Stimulated activated memory B cell treated with anti-CD40 and anti-IgM and Interleukin-4, amounts not matched to agents 10 μg/mL and 1 μg/mL and 100 μg/mL, for 72 hours (primary cell): ENCODE measurements around the gene ADAM10.
"Not testable (repeated sequence)": the region's sequence is repeated elsewhere in the genome, so short reads cannot be mapped to it uniquely, and the experiment has no call there.

Experiments used
- ATAC-seq: fragments of 150-1000 bp; cut with Tn5 transposase; 2 replicates; pipeline ENCODE4 v1.10.0; 2021
- H3K27ac Mint-ChIP-seq: one replicate; pipeline ENCODE4 v1.8.0; 2022; ENCODE audit warnings: mild to moderate bottlenecking, mixed read lengths
- H3K27me3 Mint-ChIP-seq: one replicate; pipeline ENCODE4 v1.8.0; 2022; ENCODE audit warnings: mixed read lengths
- H3K36me3 Mint-ChIP-seq: one replicate; pipeline ENCODE4 v1.8.0; 2022; ENCODE audit warnings: mixed read lengths
- H3K4me1 Mint-ChIP-seq: one replicate; pipeline ENCODE4 v1.8.0; 2022; ENCODE audit warnings: mixed read lengths
- H3K4me3 Mint-ChIP-seq: one replicate; pipeline ENCODE4 v1.8.0; 2022; ENCODE audit warnings: mild to moderate bottlenecking, moderate library complexity, mixed read lengths
- H3K9me3 Mint-ChIP-seq: one replicate; pipeline ENCODE4 v1.8.0; 2022; ENCODE audit warnings: mixed read lengths

The ADAM10 gene

DNA sequence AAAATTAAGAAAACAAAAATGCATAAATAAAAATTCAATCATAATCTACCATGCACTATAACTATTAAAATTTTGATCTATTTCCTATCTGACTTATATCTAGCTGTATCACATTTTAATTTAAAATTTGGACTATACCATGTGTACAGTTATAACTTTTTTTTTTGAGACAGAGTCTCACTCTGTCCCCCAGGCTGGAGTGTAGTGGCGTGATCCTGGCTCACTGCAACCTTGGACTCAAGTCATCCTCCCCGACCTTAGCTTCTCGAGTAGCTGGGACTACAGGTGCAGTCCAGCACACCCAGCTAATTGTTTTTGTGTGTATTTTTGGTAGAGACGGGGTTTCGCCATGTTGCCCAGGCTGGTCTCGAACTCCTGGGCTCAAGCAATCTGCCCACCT, 119.9 kb downstream of the ADAM10 start:
- Mint-ChIP-seq H3K9me3 (no peaks in the 10 kb centered on the region), H3K27me3 (no peaks in the 10 kb centered on the region), H3K4me1 (peaks cover 29% of the 10 kb centered on the region), H3K36me3 (peaks cover 57% of the 10 kb centered on the region), H3K27ac (peak overlapping the region; percentile 48), H3K4me3 (no peak overlapping the region)
- no peak for ATAC-seq

DNA sequence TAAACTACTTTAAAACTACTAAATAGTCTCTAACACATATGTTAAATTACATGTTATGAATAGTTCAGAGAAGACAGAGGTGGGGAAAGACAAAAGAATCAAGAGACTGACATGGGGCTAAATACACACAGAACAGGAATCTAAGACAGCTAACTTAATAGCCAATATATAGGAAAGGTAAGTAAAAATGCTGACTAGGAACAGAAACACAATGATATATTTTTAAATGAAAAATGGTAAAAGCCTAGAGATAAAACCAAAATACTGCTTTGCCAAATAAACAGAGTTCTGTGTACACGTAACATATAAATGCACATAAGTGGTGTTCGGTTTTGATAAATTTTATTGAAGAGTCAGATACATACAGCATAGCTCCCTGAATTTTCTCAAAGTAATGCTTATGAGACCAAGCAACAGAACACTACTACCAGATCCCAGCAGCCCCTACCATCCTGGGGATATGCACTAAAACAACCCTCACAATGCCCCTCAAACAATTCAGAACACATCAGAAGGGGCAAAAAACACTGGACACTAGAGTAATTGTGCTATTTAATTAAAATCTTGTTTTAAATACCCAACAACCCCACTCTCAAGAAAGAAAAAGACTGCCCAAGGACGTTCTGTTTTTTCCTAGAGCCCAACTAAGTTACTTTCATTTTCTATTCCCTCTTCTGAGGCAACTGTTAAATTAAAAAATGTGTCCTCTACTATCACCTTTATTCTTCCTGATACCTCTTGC, 121.1 kb downstream of the ADAM10 start:
- Mint-ChIP-seq H3K9me3 (peaks cover 3% of the 10 kb centered on the region), H3K27me3 (no peaks in the 10 kb centered on the region), H3K27ac (peak overlapping the region; percentile 83), H3K4me3 (peak overlapping the region; percentile 59), H3K4me1 (peaks cover 29% of the 10 kb centered on the region), H3K36me3 (peaks cover 54% of the 10 kb centered on the region)
- no peak for ATAC-seq

DNA sequence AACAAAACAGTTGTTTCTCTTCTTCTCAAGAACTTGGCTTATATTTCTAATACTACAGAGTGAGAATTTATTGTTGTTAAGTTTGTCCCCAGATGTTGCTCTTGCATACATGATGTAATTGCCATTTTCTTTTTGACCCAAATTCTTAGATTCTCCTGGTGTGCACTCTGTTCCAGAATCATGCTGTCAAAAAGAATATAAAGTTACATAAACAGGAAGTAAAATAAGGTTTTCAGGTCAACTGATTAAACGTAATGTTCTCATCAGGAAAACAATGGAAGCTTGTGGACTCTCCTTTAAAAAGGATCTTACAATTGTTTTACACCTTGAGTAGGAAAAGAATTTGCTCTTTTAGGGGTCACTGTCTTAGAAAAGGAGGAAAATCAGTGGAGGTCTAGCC, 121.8 kb downstream of the ADAM10 start:
- Mint-ChIP-seq H3K4me1 (peaks cover 29% of the 10 kb centered on the region), H3K27me3 (no peaks in the 10 kb centered on the region), H3K27ac (peak overlapping the region; percentile 83), H3K4me3 (no peak overlapping the region), H3K9me3 (peaks cover 3% of the 10 kb centered on the region), H3K36me3 (peaks cover 60% of the 10 kb centered on the region)
- ATAC-seq, result no peak

DNA sequence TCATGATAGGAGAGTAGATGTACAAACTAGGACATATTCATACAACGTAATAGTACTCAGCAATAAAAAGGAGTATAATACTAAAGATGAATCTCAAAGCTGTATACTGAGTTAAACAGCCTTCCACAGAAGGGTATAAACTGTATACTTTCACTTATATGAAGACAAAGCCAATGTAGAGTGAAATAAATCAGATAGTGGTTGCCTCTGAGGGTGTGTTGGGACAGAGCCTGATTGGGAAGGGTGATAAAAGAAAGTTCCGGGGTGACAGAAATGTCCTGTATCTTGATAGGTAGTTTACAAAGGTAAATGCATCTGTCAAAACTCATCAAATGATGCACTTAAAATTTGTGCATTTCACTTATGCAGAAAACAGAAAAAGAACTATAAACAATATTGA, 122.5 kb downstream of the ADAM10 start:
- Mint-ChIP-seq H3K36me3 (peaks cover 60% of the 10 kb centered on the region), H3K9me3 (peaks cover 3% of the 10 kb centered on the region), H3K27ac (peak overlapping the region; percentile 83), H3K4me3 (no peak overlapping the region), H3K4me1 (peaks cover 29% of the 10 kb centered on the region), H3K27me3 (no peaks in the 10 kb centered on the region)
- no peak for ATAC-seq

DNA sequence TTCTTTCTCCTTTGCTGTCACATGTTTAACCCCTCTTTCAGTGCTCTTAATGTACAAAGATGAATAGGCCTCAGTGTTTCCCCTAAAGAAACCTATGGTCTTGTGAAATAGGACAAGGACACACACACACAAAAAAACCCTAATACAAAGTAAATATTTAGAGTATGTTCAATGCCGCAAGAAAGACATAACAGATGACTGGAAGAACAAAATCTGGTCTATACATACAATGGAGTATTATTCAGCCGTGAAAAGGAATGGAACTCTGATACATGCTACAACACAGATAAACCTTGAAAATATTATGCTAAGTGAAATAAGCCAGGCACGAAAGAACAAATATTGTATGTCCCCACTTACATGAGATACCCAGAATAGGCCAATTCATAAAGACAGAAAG, 123.1 kb downstream of the ADAM10 start:
- no peaks in the 10 kb centered on the region for H3K27me3 Mint-ChIP-seq

DNA sequence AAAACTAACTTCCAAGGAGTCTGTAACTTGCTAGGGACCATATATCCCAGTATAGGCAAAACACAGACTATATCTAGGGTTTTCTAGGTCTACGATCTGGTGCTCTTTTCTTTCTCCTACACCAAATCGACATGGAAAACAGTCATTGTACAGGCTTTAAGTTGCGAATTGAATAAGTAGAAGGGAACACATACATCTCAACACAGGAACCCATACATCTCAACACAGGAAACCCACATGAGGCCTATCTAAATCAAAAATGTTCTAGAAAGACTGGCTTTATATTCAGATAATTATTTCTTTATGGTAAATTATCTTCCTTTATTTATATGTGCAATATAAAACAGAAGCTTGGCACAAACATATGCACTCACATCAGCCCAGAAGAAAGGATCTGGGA, 126.6 kb downstream of the ADAM10 start:
- no peak overlapping the region for H3K27ac Mint-ChIP-seq
- H3K4me3 Mint-ChIP-seq, result no peak overlapping the region
- H3K4me1 Mint-ChIP-seq, result peaks cover 9% of the 10 kb centered on the region
- peaks cover 71% of the 10 kb centered on the region for H3K36me3 Mint-ChIP-seq
- H3K27me3 Mint-ChIP-seq, result no peaks in the 10 kb centered on the region
- peaks cover 6% of the 10 kb centered on the region for H3K9me3 Mint-ChIP-seq
- no peak for ATAC-seq

More for the DNA sequence above, 123.1 kb downstream of the ADAM10 start:
- ATAC-seq, result no peak
- Mint-ChIP-seq H3K27ac (no peak overlapping the region), H3K4me3 (no peak overlapping the region), H3K36me3 (peaks cover 60% of the 10 kb centered on the region), H3K9me3 (peaks cover 3% of the 10 kb centered on the region), H3K4me1 (peaks cover 29% of the 10 kb centered on the region)

DNA sequence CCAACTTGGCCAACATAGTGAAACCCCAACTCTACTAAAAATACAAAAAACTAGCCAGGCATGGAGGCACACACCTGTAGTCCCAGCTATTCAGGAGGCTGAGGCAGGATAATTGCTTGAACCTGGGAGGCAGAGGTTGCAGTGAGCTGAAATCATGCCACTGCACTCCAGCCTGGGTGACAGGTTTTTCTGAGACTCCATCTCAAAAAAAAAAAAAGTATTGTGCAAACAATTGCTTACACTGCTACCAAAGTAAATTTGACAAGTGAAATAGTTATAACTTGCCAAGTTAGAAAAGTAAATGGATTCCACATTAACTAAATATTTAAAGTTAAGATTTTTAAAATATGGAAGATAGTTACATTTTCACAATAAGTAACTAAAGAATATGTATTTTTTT, 129.2 kb downstream of the ADAM10 start:
- H3K4me1 Mint-ChIP-seq, H3K27me3 Mint-ChIP-seq, H3K4me3 Mint-ChIP-seq, ATAC-seq, H3K27ac Mint-ChIP-seq: not testable (repeated sequence)
- H3K36me3 Mint-ChIP-seq, result peaks cover 71% of the 10 kb centered on the region
- peaks cover 11% of the 10 kb centered on the region for H3K9me3 Mint-ChIP-seq

DNA sequence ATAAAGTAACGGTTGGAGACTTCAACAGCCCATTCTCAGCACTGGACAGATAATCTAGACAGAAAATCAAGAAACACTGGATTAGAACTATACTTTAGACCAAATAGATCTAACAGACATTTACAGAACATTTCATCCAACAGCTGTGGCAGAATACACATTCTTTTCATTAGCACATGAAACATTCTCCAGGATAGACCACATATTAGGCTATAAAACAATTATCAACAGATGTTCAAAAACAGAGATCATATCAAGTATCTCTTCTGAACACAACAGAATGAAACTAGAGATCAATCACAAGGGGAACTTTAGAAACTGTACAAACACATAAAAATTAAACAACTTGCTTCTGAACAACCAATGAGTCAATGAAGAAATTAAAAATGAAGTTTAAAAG, 133.3 kb downstream of the ADAM10 start:
- Mint-ChIP-seq H3K4me3 (no peak overlapping the region), H3K27ac (no peak overlapping the region), H3K36me3 (peaks cover 84% of the 10 kb centered on the region), H3K4me1 (no peaks in the 10 kb centered on the region), H3K9me3 (peaks cover 19% of the 10 kb centered on the region), H3K27me3 (no peaks in the 10 kb centered on the region)
- no peak for ATAC-seq

DNA sequence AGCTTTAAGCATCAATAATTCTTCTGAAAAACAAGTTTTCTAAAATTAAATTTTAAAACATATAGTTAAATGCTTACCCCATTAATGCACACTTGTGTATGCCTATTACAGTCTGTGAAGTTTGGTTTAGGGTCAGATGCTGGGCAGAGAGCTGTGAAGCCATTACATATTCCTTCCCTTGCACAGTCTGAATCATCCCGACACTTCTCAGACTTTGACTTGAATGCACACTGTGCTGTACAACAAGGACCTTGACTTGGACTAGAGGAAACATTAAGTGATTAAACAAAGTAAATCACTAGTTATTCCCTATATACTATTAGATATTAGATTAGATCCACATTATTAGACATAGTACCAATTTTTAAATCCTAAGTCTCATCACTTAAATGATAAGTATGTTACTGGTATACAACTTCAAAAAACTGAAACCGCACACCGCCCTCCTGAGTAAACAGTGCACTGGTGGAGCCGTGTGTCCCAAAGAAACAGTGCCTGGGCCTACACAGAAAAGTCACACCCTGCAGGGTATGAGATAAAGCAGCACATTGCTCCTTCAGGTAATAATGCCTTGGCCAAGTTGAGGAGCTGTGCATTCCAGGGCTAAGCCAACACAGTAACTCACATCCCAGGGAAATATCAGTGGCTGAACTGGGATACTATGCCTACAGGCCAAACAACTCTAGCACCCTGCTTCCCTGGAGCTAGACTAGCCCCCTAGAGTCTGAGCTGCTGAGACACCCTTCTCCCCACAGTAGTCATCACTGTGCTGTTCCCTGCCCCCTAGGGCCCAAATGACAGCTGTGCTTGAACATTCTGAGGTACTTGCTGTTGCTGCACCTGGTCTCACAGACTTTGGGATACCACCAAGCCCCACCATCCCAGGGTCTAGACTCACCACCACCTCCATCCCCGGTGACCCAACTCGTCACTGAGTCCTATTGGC, 137.5 kb downstream of the ADAM10 start:
- Mint-ChIP-seq H3K27me3 (no peaks in the 10 kb centered on the region), H3K4me1 (no peaks in the 10 kb centered on the region), H3K36me3 (peaks cover 66% of the 10 kb centered on the region), H3K4me3 (no peak overlapping the region), H3K9me3 (peaks cover 15% of the 10 kb centered on the region), H3K27ac (no peak overlapping the region)
- ATAC-seq, result no peak

DNA sequence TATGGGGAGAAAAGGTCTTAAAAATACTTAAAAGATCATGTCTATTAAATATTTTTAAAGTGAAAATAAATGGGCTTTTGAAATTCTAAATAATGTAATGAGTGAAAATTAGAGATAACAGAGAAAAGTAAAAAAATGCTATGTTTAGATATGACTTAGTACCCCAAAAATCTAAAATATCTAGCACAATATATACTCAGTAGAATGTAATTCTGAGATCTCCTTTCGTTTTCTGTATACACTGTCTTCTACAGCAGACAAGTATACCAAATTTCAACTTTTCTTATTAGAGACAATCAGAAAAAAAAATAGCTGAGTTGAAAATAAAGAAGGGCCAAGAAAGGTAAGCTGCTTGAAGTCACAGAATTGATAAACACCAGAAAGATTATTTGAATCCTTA, 140.8 kb downstream of the ADAM10 start:
- H3K4me1 Mint-ChIP-seq, result no peaks in the 10 kb centered on the region
- H3K27me3 Mint-ChIP-seq, result no peaks in the 10 kb centered on the region
- no peak overlapping the region for H3K4me3 Mint-ChIP-seq
- no peak overlapping the region for H3K27ac Mint-ChIP-seq
- H3K36me3 Mint-ChIP-seq, result peaks cover 51% of the 10 kb centered on the region
- H3K9me3 Mint-ChIP-seq, result peaks cover 2% of the 10 kb centered on the region
- no peak for ATAC-seq

DNA sequence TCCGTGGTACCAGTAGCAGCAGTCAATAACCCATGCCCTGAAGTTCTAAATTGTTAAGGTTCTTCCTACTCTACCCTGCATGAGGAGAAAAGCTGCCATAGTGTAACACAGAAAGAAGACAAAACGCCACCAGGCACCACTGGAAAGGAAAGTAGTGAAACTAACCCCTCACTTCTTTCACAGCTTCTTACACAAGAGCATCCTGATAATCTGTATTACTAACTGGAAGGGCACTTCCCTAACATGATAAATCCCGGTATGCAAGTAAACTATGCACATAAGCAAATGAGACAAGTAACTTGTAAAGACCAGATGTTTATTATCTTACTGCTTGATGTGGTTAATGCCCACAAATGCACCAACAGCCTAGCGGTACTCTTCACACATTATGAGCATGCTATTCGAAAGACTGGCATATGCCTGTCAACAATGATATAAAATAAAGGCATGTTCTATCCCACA, 141.3 kb downstream of the ADAM10 start:
- no peaks in the 10 kb centered on the region for H3K9me3 Mint-ChIP-seq
- no peak overlapping the region for H3K4me3 Mint-ChIP-seq
- H3K27me3 Mint-ChIP-seq, result no peaks in the 10 kb centered on the region
- H3K27ac Mint-ChIP-seq, result no peak overlapping the region
- no peak for ATAC-seq
- H3K4me1 Mint-ChIP-seq, result no peaks in the 10 kb centered on the region
- peaks cover 51% of the 10 kb centered on the region for H3K36me3 Mint-ChIP-seq

DNA sequence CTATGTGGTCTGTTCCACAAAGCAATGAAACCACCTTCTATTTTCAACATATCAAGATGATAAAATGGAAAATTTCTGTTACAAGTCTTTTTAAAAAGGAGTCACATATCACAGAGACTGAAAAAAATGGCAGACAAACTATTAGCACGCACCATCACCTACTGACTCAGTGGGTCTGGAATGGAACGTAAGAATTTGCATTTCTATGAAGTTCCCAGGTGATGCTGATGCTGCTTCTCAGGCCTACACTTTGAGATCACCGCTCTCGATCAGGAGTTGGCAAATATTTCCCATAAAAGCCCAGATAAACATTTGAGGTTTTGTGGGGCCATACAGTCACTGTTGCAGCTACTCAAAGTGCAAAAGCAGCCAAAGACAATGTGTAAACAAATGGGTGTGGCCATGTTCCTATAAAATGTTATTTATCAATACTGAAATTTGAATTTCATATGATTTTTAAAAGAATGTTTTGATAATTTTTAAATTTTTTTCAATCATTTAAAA, 142.9 kb downstream of the ADAM10 start:
- Mint-ChIP-seq H3K27ac (no peak overlapping the region), H3K36me3 (peaks cover 49% of the 10 kb centered on the region)
- ATAC-seq, result no peak

DNA sequence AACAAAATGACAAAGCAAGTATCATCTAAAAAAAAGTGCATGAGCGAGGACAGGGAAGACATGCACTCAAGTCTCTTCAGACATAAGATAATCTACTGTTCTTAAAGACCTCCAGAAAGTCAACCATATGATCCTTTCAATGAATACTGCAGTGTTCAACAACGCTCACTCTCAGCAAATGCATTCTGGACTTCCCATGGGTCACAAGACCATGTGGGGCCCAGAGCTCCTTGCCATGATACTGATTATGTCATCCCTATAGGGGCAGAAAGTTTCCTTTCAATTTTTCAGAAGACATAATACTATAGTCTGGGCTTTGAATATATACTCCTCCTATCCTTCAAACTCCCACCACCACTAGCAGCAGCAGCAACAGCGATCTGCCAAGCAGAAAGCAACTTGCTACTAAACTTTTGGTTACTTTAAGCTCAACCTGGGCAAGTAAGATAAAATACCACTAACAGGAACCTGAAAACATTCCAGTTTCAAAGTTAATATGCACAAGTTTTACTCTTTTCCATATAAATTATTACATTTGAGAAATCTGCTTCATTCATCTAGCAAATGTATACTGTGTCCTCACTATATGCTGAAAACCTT, 143.5 kb downstream of the ADAM10 start:
- Mint-ChIP-seq H3K9me3 (no peaks in the 10 kb centered on the region), H3K4me1 (no peaks in the 10 kb centered on the region), H3K4me3 (no peak overlapping the region), H3K36me3 (peaks cover 47% of the 10 kb centered on the region), H3K27ac (no peak overlapping the region), H3K27me3 (no peaks in the 10 kb centered on the region)
- no peak for ATAC-seq

More for the DNA sequence above, 142.9 kb downstream of the ADAM10 start:
- Mint-ChIP-seq H3K9me3 (no peaks in the 10 kb centered on the region), H3K4me3 (no peak overlapping the region), H3K4me1 (no peaks in the 10 kb centered on the region), H3K27me3 (no peaks in the 10 kb centered on the region)

DNA sequence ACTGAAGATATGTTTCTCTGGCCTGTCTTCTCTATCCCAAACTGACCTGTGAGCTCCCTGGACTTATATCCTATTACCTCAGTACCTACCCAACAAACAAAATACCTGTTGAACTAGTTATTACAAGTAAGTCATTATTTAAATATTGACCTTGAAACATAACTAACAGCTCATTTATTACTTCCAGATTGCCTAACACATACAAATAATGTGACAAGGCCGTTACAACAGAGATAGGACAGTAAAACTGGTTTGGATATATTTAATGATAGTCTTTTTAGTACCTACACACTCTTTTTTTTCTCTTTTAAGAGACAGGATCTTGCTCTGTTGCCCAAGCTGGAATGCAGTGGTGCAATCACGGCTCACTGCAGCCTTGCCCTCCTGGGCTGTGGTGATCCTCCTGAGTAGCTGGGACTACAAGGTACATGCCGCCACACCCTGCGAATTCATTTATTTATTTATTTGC, 145.0 kb downstream of the ADAM10 start:
- H3K4me3 Mint-ChIP-seq, result no peak overlapping the region
- no peaks in the 10 kb centered on the region for H3K9me3 Mint-ChIP-seq
- peaks cover 44% of the 10 kb centered on the region for H3K36me3 Mint-ChIP-seq
- H3K27ac Mint-ChIP-seq, result no peak overlapping the region
- H3K4me1 Mint-ChIP-seq, result no peaks in the 10 kb centered on the region
- no peak for ATAC-seq
- H3K27me3 Mint-ChIP-seq, result no peaks in the 10 kb centered on the region

DNA sequence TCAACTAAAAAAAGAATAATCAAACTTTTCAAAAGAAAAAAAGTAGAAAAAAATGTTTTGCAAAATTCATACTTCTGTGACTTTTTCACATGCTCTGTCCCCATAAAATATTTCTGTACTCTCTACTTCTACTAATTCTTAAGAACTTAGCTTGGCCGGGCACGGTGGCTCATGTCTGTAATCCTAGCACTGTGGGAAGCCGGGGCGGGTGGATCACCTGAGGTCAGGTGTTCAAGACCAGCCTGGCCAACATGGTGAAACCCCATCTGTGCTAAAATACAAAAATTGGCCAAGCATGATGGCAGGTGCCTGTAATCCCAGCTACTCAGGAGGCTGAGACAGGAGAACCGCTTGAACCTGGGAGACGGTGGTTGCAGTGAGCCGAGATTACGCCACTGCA, 145.6 kb downstream of the ADAM10 start:
- not testable (repeated sequence) for H3K9me3 Mint-ChIP-seq, H3K4me1 Mint-ChIP-seq, H3K4me3 Mint-ChIP-seq, ATAC-seq, H3K27ac Mint-ChIP-seq, H3K27me3 Mint-ChIP-seq
- H3K36me3 Mint-ChIP-seq, result peaks cover 46% of the 10 kb centered on the region
